ENCODE measurements around the gene EMP1.

- TF ChIP-seq CTCF (IDR thresholded peaks at IDR 0.05) (no peak), POLR2A (IDR thresholded peaks at IDR 0.05) (peak; percentile 93), POLR2AphosphoS5 (IDR thresholded peaks at IDR 0.05) (peak; percentile 82 to 96 (median 96)), EP300 (IDR thresholded peaks at IDR 0.05; ENCODE audit: low read depth) (no peak)
These were observed at the start of gene EMP1 for GRCh38 chr12:13196130-13196921.

Measured in transverse colon (tissue), 4 donors.